Nephron (organoid): Measurements from ENCODE around the gene KLK5.

Experiments
- H3K27ac Mint-ChIP-seq, 3 experiments: 2 replicates each; pipeline ENCODE4 v1.8.0; 2020; ENCODE audit warnings: mixed read lengths in 3 of 3, mild to moderate bottlenecking in 2 of 3, moderate library complexity in 1 of 3
- H3K27me3 Mint-ChIP-seq: 2 replicates; pipeline ENCODE4 v1.8.0; 2021; ENCODE audit warnings: low read depth, mild to moderate bottlenecking, moderate library complexity, mixed read lengths
- H3K36me3 Mint-ChIP-seq: 2 replicates; pipeline ENCODE4 v1.8.0; 2020; ENCODE audit warnings: low read depth, mixed read lengths
- H3K4me1 Mint-ChIP-seq: 2 replicates; pipeline ENCODE4 v1.8.0; 2020; ENCODE audit warnings: mixed read lengths
- H3K4me3 Mint-ChIP-seq, 3 experiments: 2 replicates each; pipeline ENCODE4 v1.8.0; 2020; ENCODE audit warnings: mild to moderate bottlenecking in 3 of 3, mixed read lengths in 3 of 3, moderate library complexity in 2 of 3
- H3K9me3 Mint-ChIP-seq: 2 replicates; pipeline ENCODE4 v1.8.0; 2020; ENCODE audit warnings: mixed read lengths
- TF ChIP-seq, protein P1 (sequence below), 3 experiments: fragments of 200-600 bp; sonication (generic); IDR thresholded peaks; one replicate each; pipeline ENCODE4 v1.5.0; 2021; ENCODE audit warnings: antibody characterized with exemption in 3 of 3; ENCODE audit not compliant: unreplicated experiment in 3 of 3

KLK5 gene

DNA sequence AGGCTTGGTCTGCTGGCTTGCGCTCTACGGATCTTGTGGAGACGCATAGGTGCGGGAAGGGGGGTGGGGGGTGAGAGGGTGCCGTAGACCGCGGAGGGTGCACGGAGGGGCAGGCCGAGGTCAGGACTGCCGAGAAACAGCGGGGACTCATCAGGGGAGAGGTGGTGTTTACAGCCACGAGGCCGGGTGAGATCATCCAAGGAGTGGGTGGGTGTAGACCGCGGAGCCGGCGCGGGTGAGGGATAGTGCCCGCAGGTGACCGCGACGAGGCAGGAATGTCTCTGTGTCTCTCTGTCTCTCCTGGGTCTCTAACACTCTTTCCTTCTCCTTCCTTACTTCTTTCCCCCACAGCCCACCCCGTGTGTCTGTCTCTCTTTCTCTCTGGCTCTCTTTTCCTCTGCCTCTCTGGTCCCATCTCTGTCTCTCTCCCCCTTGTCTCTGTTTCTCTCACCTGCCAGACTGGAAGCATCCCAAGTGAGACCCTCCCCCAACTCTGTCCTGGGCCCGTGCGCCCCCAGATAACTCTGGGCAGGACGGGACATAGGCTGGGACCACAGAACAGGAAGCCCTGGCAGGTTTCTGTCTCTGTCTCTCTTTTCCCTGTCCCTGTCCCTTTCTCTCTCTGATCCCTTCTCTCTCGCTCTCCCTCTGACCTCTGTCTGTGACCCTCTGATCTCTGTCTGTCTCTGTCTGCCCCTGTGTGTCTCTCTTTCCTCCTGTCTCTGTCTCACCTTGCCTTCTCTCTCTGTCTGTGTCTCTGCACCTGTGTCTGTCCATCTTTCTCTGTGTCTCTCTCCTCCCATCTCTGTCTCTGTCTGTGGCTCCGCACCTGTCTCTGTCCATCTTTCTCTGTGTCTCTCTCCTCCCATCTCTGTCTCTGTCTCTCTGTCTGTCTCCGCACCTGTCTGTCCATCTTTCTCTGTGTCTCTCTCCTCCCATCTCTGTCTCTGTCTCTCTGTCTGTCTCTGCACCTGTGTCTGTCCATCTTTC lies 39.8 kb downstream of the KLK5 start:
- TF ChIP-seq, protein P1, sequence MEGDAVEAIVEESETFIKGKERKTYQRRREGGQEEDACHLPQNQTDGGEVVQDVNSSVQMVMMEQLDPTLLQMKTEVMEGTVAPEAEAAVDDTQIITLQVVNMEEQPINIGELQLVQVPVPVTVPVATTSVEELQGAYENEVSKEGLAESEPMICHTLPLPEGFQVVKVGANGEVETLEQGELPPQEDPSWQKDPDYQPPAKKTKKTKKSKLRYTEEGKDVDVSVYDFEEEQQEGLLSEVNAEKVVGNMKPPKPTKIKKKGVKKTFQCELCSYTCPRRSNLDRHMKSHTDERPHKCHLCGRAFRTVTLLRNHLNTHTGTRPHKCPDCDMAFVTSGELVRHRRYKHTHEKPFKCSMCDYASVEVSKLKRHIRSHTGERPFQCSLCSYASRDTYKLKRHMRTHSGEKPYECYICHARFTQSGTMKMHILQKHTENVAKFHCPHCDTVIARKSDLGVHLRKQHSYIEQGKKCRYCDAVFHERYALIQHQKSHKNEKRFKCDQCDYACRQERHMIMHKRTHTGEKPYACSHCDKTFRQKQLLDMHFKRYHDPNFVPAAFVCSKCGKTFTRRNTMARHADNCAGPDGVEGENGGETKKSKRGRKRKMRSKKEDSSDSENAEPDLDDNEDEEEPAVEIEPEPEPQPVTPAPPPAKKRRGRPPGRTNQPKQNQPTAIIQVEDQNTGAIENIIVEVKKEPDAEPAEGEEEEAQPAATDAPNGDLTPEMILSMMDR (IDR thresholded peaks at IDR 0.05; ENCODE audit: unreplicated experiment in 3 of 3), result no peak
- H3K27me3 Mint-ChIP-seq, result peaks cover 18% of the 10 kb centered on the region
- H3K4me1 Mint-ChIP-seq, result peaks cover 6% of the 10 kb centered on the region
- no peaks in the 10 kb centered on the region for H3K36me3 Mint-ChIP-seq
- H3K9me3 Mint-ChIP-seq, result no peaks in the 10 kb centered on the region
- H3K27ac Mint-ChIP-seq, result no peak overlapping the region
- H3K4me3 Mint-ChIP-seq, result no peak overlapping the region

DNA sequence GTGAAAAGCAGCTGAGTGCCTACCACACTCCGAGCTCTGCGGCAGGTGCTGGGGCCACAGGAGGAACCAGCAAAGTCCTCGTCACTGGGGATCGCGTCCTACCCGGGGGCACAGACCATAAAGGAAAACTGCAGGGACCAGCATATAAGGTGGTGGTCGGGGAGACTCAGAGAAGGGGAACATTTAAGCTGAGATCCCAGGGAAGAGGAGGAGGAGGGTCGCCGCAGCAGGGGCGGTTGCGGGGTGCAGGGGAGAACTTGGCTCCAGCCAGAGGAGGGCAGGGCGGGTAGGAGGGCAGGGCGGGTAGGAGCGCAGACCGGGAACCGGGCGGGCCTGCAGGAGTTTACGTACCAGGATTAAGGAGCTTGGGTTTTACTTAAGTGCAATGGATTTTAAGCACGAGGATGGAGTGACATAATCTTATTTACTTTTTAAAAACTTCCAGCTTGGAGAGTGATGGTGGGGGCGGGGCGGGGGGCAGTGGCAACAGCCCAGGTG lies 40.7 kb downstream of the KLK5 start:
- no peaks in the 10 kb centered on the region for H3K36me3 Mint-ChIP-seq
- H3K27me3 Mint-ChIP-seq, result peaks cover 9% of the 10 kb centered on the region
- H3K4me3 Mint-ChIP-seq, result no peak overlapping the region
- no peaks in the 10 kb centered on the region for H3K9me3 Mint-ChIP-seq
- H3K27ac Mint-ChIP-seq, result no peak overlapping the region
- TF ChIP-seq, protein P1 (IDR thresholded peaks at IDR 0.05; ENCODE audit: unreplicated experiment in 3 of 3), result no peak
- H3K4me1 Mint-ChIP-seq, result peaks cover 6% of the 10 kb centered on the region

DNA sequence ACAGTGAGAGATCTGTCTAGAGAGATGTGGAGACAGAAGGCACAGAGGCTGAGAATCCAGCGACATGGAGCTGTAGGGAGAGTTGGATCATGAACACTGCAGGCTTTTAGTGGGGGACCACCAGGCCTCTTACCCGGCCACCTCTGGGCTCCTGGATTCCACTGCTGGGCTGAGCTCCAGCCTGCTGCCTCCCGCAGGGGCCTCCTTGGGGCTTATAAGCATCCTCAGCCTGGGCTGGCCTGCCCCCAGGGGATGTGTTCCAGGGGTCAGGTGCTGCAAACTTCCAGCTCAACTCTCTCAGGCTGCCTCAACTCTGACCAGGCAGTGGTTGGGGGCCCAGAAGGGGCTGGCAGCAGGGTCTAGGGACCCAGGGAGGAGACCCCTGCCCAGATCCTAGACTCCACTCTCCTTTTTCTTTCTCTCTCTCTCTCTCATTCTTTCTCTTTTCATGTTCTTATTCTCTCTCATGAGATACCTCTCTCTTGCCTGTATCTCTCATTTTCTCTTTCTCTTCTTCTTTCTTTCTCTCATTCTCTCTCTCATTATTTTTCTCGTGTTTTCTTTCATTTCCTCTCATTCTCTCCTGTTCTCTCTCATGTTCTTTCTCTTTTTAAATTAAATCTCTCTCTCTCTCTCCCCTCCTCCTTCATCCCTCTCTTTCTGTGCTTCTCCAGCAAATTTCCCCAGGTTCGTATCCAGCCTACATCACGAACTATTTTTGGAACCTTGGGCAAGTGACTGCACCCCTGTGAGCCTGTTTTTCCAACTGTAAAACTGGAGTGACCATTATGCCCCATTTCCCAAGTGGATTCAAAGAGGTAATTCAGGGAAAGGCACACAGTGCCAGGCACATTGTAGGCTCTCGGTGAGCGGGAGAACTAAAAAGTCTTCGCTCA lies 41.4 kb downstream of the KLK5 start, which contains the start of gene KLK4:
Gene KLK4, minus strand, starts transcription at position 190 of the 896 bp plus-strand sequence. CDS start 657 bp downstream, outside the sequence.
- TF ChIP-seq, protein P1 (IDR thresholded peaks at IDR 0.05; ENCODE audit: unreplicated experiment in 3 of 3), result no peak

DNA sequence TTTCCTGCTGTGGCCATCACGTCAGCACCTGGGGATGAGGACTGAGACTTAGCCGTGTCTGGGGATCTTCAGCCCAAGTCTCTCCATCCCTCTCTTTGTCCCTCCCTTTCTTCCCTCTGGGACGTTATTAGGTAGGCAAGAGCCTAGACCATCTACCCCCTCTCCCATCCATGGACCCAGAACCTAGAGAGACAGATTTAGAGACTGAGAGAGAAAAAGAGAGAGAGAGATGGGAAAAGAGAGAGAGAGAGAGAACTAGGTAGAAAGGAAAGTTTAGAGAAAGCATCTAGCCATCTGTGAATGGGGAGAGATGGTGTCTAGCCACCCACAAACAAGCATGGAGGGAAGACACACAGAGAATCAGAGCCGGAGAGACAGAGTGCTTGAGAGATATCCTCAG lies 42.1 kb downstream of the KLK5 start:
- Mint-ChIP-seq H3K36me3 (no peaks in the 10 kb centered on the region), H3K27ac (no peak overlapping the region), H3K4me1 (peaks cover 6% of the 10 kb centered on the region), H3K9me3 (no peaks in the 10 kb centered on the region), H3K27me3 (peaks cover 7% of the 10 kb centered on the region), H3K4me3 (no peak overlapping the region)
- TF ChIP-seq, protein P1 (IDR thresholded peaks at IDR 0.05; ENCODE audit: unreplicated experiment in 3 of 3), result no peak

More for the DNA sequence above, 41.4 kb downstream of the KLK5 start, which contains the start of gene KLK4:
- peaks cover 3% of the 10 kb centered on the region for H3K27me3 Mint-ChIP-seq
- peaks cover 6% of the 10 kb centered on the region for H3K4me1 Mint-ChIP-seq
- H3K36me3 Mint-ChIP-seq, result no peaks in the 10 kb centered on the region
- no peak within 1 kb of the TSS for H3K27ac Mint-ChIP-seq
- H3K9me3 Mint-ChIP-seq, result no peaks in the 10 kb centered on the region
- H3K4me3 Mint-ChIP-seq, result no peak within 1 kb of the TSS

DNA sequence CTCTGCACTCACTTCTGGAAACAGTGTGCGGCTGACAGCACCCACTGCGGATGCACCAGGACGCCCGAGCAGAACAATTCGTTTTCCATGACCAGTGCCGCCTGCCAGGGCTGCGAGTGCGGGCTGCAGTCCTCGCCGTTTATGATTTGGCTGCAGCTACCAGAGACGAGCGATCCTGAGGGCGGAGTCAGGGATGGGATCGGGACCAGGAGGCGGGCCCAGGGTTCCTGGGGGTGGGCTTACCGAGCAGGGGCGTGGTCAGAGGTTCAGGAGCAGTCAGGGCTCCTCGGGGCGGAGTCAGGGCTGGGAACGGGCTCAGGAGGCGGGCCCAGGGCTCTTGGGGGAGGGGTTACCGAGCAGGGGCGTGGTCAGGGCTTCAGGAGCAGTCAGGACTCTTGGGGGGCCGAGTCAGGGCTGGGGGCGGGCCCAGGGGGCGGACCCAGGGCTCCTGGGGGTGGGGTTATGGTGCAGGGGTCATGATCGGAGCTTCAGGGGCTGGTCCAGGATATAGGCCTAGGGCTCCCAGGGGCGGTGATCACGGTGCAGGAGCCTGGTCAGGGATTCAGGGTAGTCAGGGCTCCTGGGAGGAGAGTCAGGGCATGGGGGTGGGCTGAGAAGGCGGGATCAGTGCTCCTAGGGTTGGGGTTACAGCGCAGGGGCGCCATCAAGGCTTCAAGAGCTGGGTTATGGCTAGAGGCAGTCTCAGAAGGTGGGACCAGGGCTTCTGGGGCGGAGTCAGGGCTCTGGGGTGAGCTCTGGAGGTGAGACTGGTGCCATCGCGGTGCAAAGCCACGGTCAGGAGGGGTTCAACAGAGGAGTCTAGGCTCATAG lies 43.4 kb downstream of the KLK5 start:
- Mint-ChIP-seq H3K9me3 (no peaks in the 10 kb centered on the region), H3K4me3 (peak overlapping the region; percentile 44 to 65 (median 63)), H3K4me1 (peaks cover 6% of the 10 kb centered on the region), H3K27ac (no peak overlapping the region), H3K27me3 (peaks cover 14% of the 10 kb centered on the region), H3K36me3 (no peaks in the 10 kb centered on the region)
- TF ChIP-seq, protein P1 (IDR thresholded peaks at IDR 0.05; ENCODE audit: unreplicated experiment in 3 of 3), result no peak
